Activated T-helper 17 cell treated with anti-CD3 and anti-CD28 coated beads, Interleukin-2, amount 50 U/mL, for 72 hours (primary cell): ENCODE data around the gene ELP4. TPM values are rescaled to one million over a fixed set of nuclear protein-coding genes. Genes with fewer than 3 reads are reported as not detected.
A peak's percentile ranks its signal among the peaks of the same experiment; 100 is the strongest.

Experiments
- ATAC-seq: fragments of 150-1000 bp; cut with Tn5 transposase; replicated peaks from 2 replicates; pipeline ENCODE4 v1.10.0; 2021; ENCODE audit warnings: mild to moderate bottlenecking, moderate library complexity
- H3K27ac Mint-ChIP-seq: one replicate; pipeline ENCODE4 v1.8.0; 2022; ENCODE audit warnings: mixed read lengths
- H3K27me3 Mint-ChIP-seq: one replicate; pipeline ENCODE4 v1.8.0; 2022; ENCODE audit warnings: mixed read lengths
- H3K36me3 Mint-ChIP-seq: one replicate; pipeline ENCODE4 v1.8.0; 2022; ENCODE audit warnings: low read depth, mild to moderate bottlenecking, mixed read lengths
- H3K4me1 Mint-ChIP-seq: one replicate; pipeline ENCODE4 v1.8.0; 2022; ENCODE audit warnings: mixed read lengths
- H3K4me3 Mint-ChIP-seq: one replicate; pipeline ENCODE4 v1.8.0; 2022; ENCODE audit warnings: mild to moderate bottlenecking, mixed read lengths
- H3K9me3 Mint-ChIP-seq: one replicate; pipeline ENCODE4 v1.8.0; 2022; ENCODE audit warnings: mixed read lengths
- total RNA-seq, 2 donors: library from RNA; stranded (reverse); gene quantifications; one replicate each; pipeline ENCODE4 v1.2.3, GENCODE V29; 2022

The ELP4 gene
- total RNA-seq, 2 donors from 2014 or later, result 15.9 to 19.0 TPM

DNA sequence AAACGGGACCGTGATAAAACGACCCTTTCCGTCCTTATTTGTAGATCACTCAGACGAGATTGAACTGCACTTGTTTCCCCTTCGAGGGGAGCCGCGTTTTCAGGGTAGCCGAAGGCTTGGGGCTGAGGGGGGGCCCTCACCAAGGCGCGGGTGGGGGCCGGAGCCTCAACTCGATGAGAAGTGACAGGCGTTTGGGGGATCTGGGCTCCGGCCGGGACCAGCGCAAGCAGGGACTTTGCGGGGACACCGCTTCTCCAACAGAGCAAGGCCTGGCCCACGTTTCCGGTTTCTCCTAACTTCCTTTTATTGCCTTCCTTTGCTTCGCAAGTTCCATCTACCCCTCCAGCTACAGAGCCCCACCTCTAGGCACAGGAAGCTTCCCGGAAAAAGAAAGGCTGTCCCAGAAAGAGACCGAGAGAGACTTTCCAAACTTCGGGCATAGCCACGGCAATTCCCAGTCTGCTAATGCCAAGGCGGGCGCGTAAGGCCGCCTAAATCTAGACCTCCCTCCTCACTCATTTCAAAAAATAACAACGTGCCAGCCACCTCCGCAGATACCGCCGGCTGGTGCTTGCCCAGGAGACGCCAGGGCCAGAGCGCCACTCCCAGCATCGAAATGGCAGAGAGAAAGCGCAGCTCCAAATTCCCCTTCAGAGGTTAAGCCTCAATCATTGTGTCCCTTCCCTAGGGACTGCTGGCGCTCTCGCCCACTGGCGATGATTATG is 294.9 kb downstream of the ELP4 start:
- ATAC-seq, result no peak
- Mint-ChIP-seq H3K4me3 (peak overlapping the region; percentile 61), H3K27ac (no peak overlapping the region), H3K9me3 (no peaks in the 10 kb centered on the region), H3K27me3 (peaks cover 79% of the 10 kb centered on the region), H3K4me1 (peaks cover 19% of the 10 kb centered on the region), H3K36me3 (peaks cover 56% of the 10 kb centered on the region)

DNA sequence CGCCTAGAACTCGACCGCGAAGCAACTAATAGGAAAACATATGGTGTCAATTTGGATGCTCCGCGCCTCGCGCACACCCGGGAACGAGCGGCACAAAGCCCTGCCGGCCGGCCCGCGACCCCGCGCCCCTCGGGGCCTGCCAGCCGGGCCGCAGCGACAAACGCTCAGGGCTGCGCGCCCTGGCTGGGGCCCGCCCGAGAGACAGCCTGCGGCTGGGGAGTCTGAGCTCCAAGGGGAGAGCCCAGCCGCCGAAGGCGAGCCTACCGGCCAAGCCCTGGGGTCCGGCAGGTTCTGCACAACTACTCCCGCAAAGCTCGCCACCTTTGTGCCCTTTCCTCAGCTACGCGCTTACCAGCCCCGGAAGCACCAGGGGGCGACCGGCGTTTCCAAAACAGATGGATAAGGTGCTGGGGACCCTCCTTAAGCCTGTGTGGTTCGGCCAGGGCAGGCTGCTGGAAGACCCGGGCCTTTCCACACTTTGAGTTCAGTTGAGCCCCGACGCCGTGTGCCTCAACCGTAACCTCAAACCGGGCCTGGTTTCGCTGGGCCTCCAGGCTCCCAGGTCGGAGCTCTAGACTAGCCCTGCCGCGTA is 295.6 kb downstream of the ELP4 start:
- Mint-ChIP-seq H3K27me3 (peaks cover 77% of the 10 kb centered on the region), H3K9me3 (no peaks in the 10 kb centered on the region), H3K4me1 (peaks cover 18% of the 10 kb centered on the region), H3K4me3 (peak overlapping the region; percentile 61), H3K36me3 (peaks cover 54% of the 10 kb centered on the region), H3K27ac (no peak overlapping the region)
- ATAC-seq, result no peak

DNA sequence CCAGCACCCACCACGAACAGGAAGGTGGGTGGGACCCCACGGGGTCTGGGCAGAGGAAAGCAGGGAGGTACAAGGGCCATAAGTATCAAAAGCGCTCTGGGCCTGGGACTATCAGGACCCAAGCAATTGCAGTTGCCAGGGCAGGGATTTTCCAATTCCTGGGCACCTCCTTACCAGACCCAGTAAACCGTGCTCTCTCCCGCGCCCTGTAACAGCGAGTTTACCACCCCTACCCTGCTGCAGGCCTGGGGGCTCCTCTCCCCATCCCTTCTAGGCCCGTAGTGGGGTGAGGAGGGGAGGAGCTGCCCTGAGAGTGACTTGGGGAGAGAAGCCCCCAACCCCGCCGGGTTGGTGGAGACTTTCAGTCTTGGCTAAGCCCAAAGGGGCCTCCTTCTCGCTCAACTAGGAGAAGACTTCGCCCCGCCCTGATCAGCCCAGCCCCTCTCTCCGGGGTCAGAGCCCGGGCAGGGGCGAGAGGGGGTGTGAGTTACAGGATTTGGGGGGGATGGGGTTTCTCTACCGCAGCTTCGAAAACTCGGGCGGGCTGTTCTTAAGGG is 296.1 kb downstream of the ELP4 start:
- no peak for ATAC-seq
- H3K9me3 Mint-ChIP-seq, result no peaks in the 10 kb centered on the region
- H3K4me3 Mint-ChIP-seq, result no peak overlapping the region
- H3K27ac Mint-ChIP-seq, result no peak overlapping the region
- H3K27me3 Mint-ChIP-seq, result peaks cover 74% of the 10 kb centered on the region
- peaks cover 50% of the 10 kb centered on the region for H3K36me3 Mint-ChIP-seq
- peaks cover 15% of the 10 kb centered on the region for H3K4me1 Mint-ChIP-seq

DNA sequence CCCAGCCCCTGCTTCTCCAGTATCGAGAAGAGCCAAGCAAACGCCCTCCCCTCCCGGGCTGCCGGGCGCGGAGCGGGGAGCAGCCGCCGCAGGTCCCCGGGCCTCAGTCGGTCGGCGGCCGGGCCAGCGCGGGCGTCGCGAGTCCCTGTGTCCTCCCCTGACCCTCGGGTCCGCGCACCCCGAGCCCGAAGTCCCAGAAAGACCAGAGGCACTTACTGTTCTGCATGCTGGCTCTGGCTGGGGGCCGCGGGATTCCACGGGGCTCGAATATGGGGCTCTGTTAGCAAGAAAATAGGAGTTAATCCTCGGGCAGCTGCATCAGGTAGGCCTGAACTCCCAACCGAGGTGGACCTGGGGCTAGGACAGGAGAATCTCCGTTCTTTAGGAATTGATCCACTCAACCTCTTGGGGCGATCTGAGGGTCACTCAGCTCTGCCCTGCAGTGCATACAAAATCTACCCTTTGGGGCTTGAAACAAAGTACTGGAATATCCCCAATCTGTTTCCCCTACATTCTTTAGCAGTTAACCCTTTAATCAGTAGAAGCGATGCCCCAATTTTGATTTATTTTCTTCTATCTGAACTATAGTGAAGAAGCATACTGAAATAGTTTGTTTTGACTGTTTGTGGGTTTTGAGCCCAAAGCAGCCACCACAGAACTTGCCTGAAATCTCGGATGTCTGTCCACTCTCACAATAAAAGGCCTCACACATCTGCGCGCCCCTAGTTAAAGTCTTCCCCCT is 296.8 kb downstream of the ELP4 start:
- Mint-ChIP-seq H3K36me3 (peaks cover 56% of the 10 kb centered on the region), H3K27ac (no peak overlapping the region), H3K4me3 (no peak overlapping the region), H3K9me3 (no peaks in the 10 kb centered on the region), H3K27me3 (peaks cover 73% of the 10 kb centered on the region), H3K4me1 (peaks cover 19% of the 10 kb centered on the region)
- no peak for ATAC-seq

DNA sequence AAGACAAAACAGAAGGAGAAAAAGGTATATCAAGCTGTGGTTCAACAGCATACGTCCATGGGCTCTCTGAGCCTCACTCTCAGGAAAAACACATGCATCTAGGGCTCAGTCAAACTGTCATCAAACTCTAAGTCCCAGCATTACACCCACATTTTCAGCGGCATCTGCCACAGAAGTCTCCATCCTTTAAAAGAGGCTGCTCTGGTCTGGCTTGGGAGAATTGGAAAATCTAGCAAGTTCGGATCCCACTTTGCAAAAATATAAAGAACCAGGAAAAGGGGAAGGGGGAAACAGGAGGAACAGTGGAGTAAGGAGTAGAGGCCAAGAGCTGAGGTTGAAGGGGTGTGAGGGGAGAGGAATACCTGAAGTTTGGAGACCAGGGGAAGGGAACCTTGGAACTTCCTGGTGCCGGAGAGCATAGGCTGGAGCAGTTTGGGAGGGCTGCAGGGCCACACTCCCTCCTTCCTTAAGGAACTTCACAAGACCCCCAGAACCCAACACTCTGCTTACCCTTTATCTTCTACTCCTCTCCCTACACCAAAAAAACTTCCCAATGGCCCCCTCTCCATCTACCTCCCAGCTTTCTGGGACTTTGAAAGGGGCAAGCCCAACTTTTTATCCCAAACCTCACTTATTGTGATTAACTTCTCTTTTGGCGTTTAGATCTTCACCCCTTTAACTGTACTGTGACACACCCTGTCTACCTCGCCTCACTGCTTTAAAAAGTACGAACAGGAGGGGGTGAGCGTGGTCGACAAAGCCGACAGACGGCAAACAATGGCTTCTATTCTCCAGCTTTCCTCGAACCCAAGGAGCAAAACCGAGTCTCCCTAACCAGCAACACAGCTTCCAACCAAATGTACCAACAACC is 297.6 kb downstream of the ELP4 start:
- Mint-ChIP-seq H3K4me3 (no peak overlapping the region), H3K4me1 (peaks cover 24% of the 10 kb centered on the region), H3K9me3 (no peaks in the 10 kb centered on the region), H3K27ac (no peak overlapping the region), H3K27me3 (peaks cover 72% of the 10 kb centered on the region), H3K36me3 (peaks cover 56% of the 10 kb centered on the region)
- ATAC-seq, result no peak

DNA sequence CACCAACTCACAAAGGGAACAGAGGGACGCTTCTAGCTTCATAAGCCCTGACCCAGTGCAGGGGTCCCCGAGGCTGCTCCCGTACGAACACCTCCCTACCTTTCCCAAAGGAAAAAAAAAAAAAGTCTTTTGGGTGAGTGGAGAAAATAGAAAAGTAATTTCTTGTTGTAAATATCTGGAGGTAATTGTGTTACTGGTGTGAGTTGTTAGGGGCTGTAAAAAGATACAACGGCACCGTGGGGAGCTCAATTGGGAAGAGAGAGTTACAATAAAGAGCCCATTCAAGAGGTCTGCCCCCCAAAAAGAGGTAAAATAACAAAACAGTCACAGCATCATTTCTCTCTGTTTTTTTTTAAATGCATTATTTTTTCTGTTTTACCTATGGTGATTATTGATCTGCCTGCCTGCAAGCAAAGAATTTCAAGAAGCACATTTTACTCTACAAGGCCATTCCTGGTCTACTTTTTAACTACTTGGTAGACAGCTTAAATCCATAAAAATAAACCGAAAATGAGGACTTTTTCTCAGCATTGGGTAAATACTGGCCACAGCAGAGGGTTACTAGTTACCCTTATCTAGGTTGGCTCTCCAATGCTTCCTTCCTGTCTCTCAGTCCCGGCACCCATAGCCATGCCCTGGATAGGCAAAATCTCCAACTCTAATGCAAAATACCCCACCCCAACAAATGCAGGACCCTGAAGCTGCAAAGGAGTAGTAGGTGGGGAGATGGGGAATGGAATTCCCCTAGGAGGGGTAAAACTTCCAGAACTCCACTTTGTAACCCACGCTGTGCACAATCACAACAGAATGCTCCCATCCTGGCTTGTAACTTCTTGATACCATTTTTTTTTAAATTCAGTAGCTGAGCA is 298.5 kb downstream of the ELP4 start:
- peaks cover 68% of the 10 kb centered on the region for H3K27me3 Mint-ChIP-seq
- peaks cover 28% of the 10 kb centered on the region for H3K4me1 Mint-ChIP-seq
- no peaks in the 10 kb centered on the region for H3K9me3 Mint-ChIP-seq
- peaks cover 49% of the 10 kb centered on the region for H3K36me3 Mint-ChIP-seq
- H3K27ac Mint-ChIP-seq, result no peak overlapping the region
- no peak overlapping the region for H3K4me3 Mint-ChIP-seq
- ATAC-seq, result no peak

DNA sequence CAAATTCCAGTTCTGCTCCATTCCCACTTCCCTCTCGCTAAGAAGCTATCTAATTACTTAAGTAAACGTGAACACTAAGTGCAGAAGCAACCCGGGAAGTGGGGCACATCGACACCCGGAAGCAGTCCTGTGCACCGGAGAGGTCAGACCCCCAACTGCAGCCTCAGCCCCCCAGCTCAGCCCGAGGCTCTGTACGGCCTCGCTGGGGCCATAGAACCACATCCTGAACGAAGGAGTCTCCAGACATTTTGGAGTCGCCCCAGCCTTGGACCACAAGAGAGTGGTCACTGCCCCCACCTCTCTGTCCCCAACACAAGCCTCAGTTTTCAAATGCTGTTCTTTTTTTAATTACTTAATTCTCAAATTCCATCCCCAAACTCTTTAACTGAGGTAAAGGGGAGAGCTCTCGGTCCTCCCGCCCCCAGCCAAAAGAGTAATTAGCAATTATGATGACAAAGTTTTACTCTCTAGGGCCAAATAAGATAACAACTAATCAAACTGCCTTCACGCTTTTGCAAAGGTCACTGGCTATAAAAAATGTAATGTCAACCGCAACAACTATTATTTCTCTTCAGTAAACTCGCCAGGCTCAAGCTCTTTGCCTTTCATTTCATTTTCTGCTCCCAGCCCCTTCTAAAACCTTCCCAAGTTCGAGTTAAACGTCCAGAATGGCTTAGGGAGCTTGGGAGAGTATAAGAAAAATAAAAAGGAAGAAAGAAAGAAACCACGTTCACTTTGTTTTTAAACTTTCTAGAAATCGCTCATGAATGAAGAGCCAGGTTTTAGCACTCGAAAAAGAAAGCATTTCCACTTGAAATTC is 299.4 kb downstream of the ELP4 start:
- Mint-ChIP-seq H3K27ac (no peak overlapping the region), H3K27me3 (peaks cover 59% of the 10 kb centered on the region)

DNA sequence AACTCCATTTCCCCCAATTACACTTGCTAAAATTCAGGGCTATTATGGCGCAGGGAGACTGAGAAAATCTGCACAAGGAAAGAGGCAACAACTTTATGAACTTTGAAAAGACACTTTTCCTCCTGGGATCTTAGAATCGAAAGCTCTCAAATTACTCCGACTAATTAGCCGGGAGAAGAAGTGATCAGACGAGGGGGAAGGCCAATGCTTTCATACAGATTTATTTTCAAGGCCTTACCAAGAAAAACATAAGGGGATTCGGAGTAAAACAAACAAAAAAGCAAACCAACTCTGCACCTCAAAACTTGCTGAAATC is 299.9 kb downstream of the ELP4 start:
- no peak for ATAC-seq
- Mint-ChIP-seq H3K4me1 (peaks cover 22% of the 10 kb centered on the region), H3K4me3 (peak overlapping the region; percentile 68), H3K9me3 (no peaks in the 10 kb centered on the region), H3K36me3 (peaks cover 35% of the 10 kb centered on the region), H3K27me3 (peaks cover 57% of the 10 kb centered on the region), H3K27ac (no peak overlapping the region)

More for the DNA sequence above, 299.4 kb downstream of the ELP4 start:
- no peak for ATAC-seq
- H3K4me3 Mint-ChIP-seq, result peak overlapping the region; percentile 68
- peaks cover 22% of the 10 kb centered on the region for H3K4me1 Mint-ChIP-seq
- H3K36me3 Mint-ChIP-seq, result peaks cover 40% of the 10 kb centered on the region
- H3K9me3 Mint-ChIP-seq, result no peaks in the 10 kb centered on the region

DNA sequence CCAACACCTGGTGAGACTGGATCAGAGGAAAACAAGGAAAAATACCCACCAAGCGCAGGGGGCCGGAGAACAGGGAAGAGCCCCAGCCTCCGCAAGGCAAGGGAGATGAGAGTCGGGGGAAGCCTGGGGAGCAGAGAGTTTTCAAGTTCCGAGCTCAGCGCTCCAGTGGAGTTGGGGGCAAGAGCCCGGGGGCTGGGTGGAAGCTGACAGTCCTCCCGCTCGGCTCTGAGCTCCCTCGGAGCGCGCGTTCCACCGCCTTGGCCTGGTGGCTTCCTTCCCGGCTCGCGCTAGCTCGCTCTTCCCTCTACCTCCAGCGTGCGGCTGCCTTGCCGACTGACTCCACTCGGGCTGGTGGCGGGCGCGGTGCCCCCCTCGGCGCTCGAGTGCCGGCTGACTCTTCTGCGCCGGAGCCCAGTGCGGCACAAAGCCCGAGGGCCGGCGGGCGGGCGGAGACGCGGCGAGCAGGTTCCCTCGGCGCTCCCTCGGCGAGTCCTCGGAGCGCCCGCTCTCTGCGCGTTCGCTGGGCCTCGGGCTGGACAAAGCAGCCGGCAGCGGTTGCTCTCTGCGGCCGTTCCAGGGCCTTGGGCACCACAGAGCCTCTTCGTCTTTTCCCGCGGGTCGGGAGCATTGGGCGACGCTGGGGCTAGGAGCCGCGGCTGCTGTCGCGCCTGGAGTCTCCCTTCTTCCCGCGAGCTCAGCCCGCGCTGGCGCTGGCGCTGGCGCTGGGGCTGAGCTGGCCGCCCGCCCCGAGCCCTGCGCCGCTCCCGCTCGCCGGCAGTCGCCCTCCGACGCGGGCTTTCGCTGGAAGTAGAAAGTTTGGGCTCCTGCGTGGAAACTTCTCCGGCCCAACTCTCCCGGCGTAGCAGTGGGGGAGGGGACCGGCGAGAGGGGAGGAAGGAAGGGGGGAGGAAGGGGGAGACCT is 300.6 kb downstream of the ELP4 start:
- Mint-ChIP-seq H3K4me1 (peaks cover 25% of the 10 kb centered on the region), H3K27me3 (peaks cover 60% of the 10 kb centered on the region), H3K9me3 (no peaks in the 10 kb centered on the region), H3K4me3 (peak overlapping the region; percentile 83), H3K36me3 (peaks cover 30% of the 10 kb centered on the region), H3K27ac (no peak overlapping the region)
- peak; percentile 8 for ATAC-seq

DNA sequence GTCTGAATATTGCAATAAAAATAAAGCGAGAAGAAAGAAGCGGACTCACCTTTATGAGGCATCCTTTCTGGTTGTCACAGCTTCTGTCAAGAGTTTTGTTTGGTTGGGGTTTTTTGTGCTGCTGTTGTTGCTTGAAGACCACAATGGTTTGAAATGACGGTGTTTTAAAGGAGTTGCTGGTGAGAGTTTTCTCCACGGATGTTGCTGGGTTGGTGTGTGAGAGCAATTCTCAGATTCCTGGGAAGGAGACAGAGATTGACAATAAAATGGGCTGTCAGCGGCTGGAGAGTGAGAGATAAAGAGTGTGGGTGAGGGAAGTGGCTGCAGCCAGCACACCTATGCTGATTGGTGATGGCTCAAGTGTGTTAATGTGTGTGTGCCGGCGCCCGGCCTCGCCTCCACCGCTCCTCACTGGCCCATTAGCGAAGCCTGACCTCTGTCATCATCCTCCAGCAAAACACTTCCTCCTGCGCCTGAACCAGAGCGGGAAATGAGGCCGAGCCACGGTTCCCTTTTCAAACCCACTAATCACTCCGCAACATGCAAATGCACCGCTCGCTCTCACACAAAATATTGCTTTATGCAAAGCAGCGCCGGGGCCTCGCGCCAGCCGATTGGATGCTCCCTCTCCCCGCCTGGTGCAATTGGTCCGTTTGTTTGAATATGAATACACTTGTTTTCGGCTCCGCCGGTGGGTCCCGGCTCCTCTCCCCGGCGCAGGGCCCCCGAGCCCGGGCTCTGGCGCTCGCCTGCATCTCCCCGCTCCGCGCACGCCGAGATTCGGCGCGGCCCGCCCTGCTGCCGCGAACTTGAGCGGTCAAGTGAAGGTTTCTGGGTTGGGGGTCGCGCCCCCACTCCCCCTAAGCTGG is 301.4 kb downstream of the ELP4 start, which contains the start of gene PAX6:
Gene PAX6, minus strand, starts transcription at position 544 of the 869 bp plus-strand sequence. CDS start 4,911 bp downstream, outside the sequence.
- H3K4me1 Mint-ChIP-seq, result peaks cover 26% of the 10 kb centered on the region
- H3K27me3 Mint-ChIP-seq, result peaks cover 64% of the 10 kb centered on the region
- peak within 1 kb of the TSS; percentile 83 for H3K4me3 Mint-ChIP-seq
- no peaks in the 10 kb centered on the region for H3K9me3 Mint-ChIP-seq
- H3K27ac Mint-ChIP-seq, result no peak within 1 kb of the TSS
- H3K36me3 Mint-ChIP-seq, result peaks cover 30% of the 10 kb centered on the region
- peak; percentile 51 for ATAC-seq
